Heart right ventricle (tissue), 16 donors: ENCODE data around the gene IP6K3. TPM values are rescaled to one million over a fixed set of nuclear protein-coding genes. Genes with fewer than 3 reads are reported as not detected.
A peak's percentile ranks its signal among the peaks of the same experiment; 100 is the strongest.

Source experiments
- ATAC-seq, 8 donors: fragments of 200-7000 bp; cut with Tn5 transposase; one replicate each; pipeline ENCODE4 v1.9.1; 2020; ENCODE audit warnings: mild to moderate bottlenecking in 8 of 8, moderate library complexity in 8 of 8, moderate number of reproducible peaks in 1 of 8
- DNase-seq, 2 donors: peaks; one replicate each; pipeline ENCODE4 v3.0.0-alpha.2; 2020
- H3K27ac ChIP-seq, 10 donors: fragments of 200-600 bp; sonication (generic) in 2 of 10; one replicate each; pipeline versions ENCODE4 v1.5.0 to v1.8.0; 2020 to 2022; ENCODE audit warnings: mild to moderate bottlenecking in 3 of 10
- H3K27me3 ChIP-seq, 7 donors: fragments of 200-600 bp; one replicate each; pipeline ENCODE4 v1.8.0; 2021 to 2022; ENCODE audit warnings: mild to moderate bottlenecking in 2 of 7
- H3K36me3 ChIP-seq, 9 donors: fragments of 200-600 bp; sonication (generic) in 1 of 9; one replicate each; pipeline versions ENCODE4 v1.5.0 to v1.8.0; 2020 to 2022; ENCODE audit warnings: mild to moderate bottlenecking in 2 of 9
- H3K4me1 ChIP-seq, 9 donors: fragments of 200-600 bp; sonication (generic) in 1 of 9; one replicate each; pipeline versions ENCODE4 v1.5.0 to v1.8.0; 2020 to 2022; ENCODE audit warnings: mild to moderate bottlenecking in 4 of 9
- H3K4me3 ChIP-seq, 10 donors: fragments of 200-600 bp; sonication (generic) in 2 of 10; one replicate each; pipeline versions ENCODE4 v1.5.0 to v1.8.0; 2020 to 2022; ENCODE audit warnings: mild to moderate bottlenecking in 7 of 10, moderate library complexity in 2 of 10
- H3K9me3 ChIP-seq, 11 donors: fragments of 200-600 bp in 10 of 11; sonication (generic) in 2 of 11; one replicate each; pipeline versions ENCODE4 v1.5.0 to v1.8.0; 2013 to 2022; ENCODE audit warnings: mild to moderate bottlenecking in 2 of 11, control low read depth in 1 of 11, moderate library complexity in 1 of 11
- CTCF ChIP-seq, 9 donors: fragments of 200-600 bp; sonication (generic) in 2 of 9; IDR thresholded peaks; one replicate each; pipeline versions ENCODE4 v1.5.0 to v1.8.0; 2021 to 2022; ENCODE audit warnings: antibody characterized with exemption in 9 of 9, mild to moderate bottlenecking in 5 of 9, moderate library complexity in 1 of 9
- WGBS, 2 donors: extraction: QIAGEN DNeasy Blood & Tissue Kit; methylation state at CpG; one replicate each; pipeline ENCODE4 v1.1.7; 2013; ENCODE audit warnings: inconsistent platforms in 1 of 2; 5-methylcytosine and 5-hydroxymethylcytosine counted together
- intact Hi-C, 10 donors: fragments of 100-400 bp; cut with DNase I; formaldehyde crosslinking; loops; one replicate each; pipeline versions ENCODE4 v1.11.1 to v1.14.2; 2022
- polyA plus RNA-seq, 2 donors: library from polyadenylated mRNA; stranded (reverse); fragments of 200-250 nt; gene quantifications; one replicate each; pipeline ENCODE4 v1.2.3, GENCODE V29; 2013
- total RNA-seq, 10 donors: library from RNA; stranded (reverse); fragmentation: NEBNext Ultra II Directional in 3 of 10; extraction: Animal tissue kit (Norgen Biotek cat#: 25700) in 3 of 10; gene quantifications; one replicate each; pipeline versions ENCODE4 v1.2.1 to v1.2.4, GENCODE V29; 2021 to 2023
- donor health status: Arrhythmogenic right ventricular cardiomyopathy.
- donor health status: ischemic (EF 13 %, LVEDD 7.1; RV severe dilation, severe dysfunction).
- donor health status: healthy with polysubstance abuse.
- donor health status: DM: no; HTN: yes; CAD: no.
- donor health status: DM: no; HTN: no; CAD: no.
- donor health status: ischemic (EF 25% LVEDD 6.9; RV normal size, moderate dysfunction).
- donor health status: ischemic (EF 25% LVEDD 5.7; RV mildly dilated, moderate dysfunction).
- donor health status: healthy.
- donor health status: DM: yes; HTN: yes; CAD: no.
- donor health status: Ischemic cardiomyopathy.
- donor health status: ischemic (EF 35%, LVEDD 5.7; RV mildly dilated, moderate dysfunction).
- donor health status: nonischemic (EF 11% LVEDD 7.7; RV severe dilation, severe dysfunction).
- donor health status: DM: yes; HTN: yes; CAD: no.
- donor health status: PGD.
- donor health status: ischemic (EF 29% LVEDD 5.4; RV normal size, mild dysfunction).
- donor health status: nonischemic (EF 23%, LVEDD 6.1; RV moderate dilation, normal function).

Gene IP6K3
- total and polyA plus RNA-seq, 12 donors, result 15.9 to 55.7 (median 27.5) TPM

- Histone ChIP-seq H3K36me3 (peaks cover 0 to 68% (median 0%) of the 10 kb centered on the region in 9 donors), H3K27me3 (no peaks in the 10 kb centered on the region), H3K4me1 (peaks cover 25 to 77% (median 54%) of the 10 kb centered on the region in 9 donors), H3K9me3 (no peaks in the 10 kb centered on the region), H3K4me3 (no peak overlapping the region), H3K27ac (peak overlapping the region in 4 of 10 donors; percentile 19 to 60 (median 22))
- no peak for DNase-seq
- 50 to 57% methylated on average over 5 of the region's 5 CpGs for WGBS, 2 donors
- ATAC-seq, result no peak
- no peak for TF ChIP-seq CTCF (IDR thresholded peaks at IDR 0.05)
- intact Hi-C loops, result loop anchor here in 9 of 10 donors (1.0 to 10.0 kb wide), 8 partner anchors 110 to 495 kb away; partner anchors contain the start of genes BAK1 (in 1 of the 9), HSD17B8 (in 1 of the 9), RING1 (in 1 of the 9) and RXRB (in 1 of the 9)
Observed at GRCh38 chr6:33699739-33700138, 47.0 kb downstream of the IP6K3 start.

GRCh38 chr6:33699131-33699530, 47.6 kb downstream of the IP6K3 start:
- H3K36me3 ChIP-seq, result peaks cover 0 to 65% (median 0%) of the 10 kb centered on the region in 9 donors
- 67 to 78% methylated on average over 8 of the region's 8 CpGs for WGBS, 2 donors

GRCh38 chr6:33698494-33698893, 48.2 kb downstream of the IP6K3 start:
- no peak overlapping the region for H3K27ac ChIP-seq
- H3K9me3 ChIP-seq, result no peaks in the 10 kb centered on the region
- peaks cover 0 to 67% (median 0%) of the 10 kb centered on the region in 9 donors for H3K36me3 ChIP-seq

More at GRCh38 chr6:33699131-33699530, 47.6 kb downstream of the IP6K3 start:
- H3K4me1 ChIP-seq, result peaks cover 31 to 83% (median 60%) of the 10 kb centered on the region in 9 donors
- ATAC-seq (no peak), DNase-seq (no peak)
- H3K27me3 ChIP-seq, result no peaks in the 10 kb centered on the region
- no peaks in the 10 kb centered on the region for H3K9me3 ChIP-seq
- no peak for TF ChIP-seq CTCF (IDR thresholded peaks at IDR 0.05)
- H3K4me3 ChIP-seq, result no peak overlapping the region
- peak overlapping the region in 5 of 10 donors; percentile 1 to 30 (median 20) for H3K27ac ChIP-seq
- intact Hi-C loops, result loop anchor here in 4 of 10 donors (2.0 to 10.0 kb wide), 4 partner anchors 110 to 494 kb away; partner anchors contain the start of genes HSD17B8 (in 1 of the 4), RING1 (in 1 of the 4), RXRB (in 1 of the 4) and SLC39A7 (in 1 of the 4)

GRCh38 chr6:33697845-33698244, 48.9 kb downstream of the IP6K3 start:
- DNase-seq (no peak), ATAC-seq (no peak)
- Histone ChIP-seq H3K4me3 (no peak overlapping the region), H3K9me3 (no peaks in the 10 kb centered on the region), H3K27me3 (no peaks in the 10 kb centered on the region), H3K4me1 (peaks cover 43 to 96% (median 73%) of the 10 kb centered on the region in 9 donors), H3K36me3 (peaks cover 0 to 74% (median 0%) of the 10 kb centered on the region in 9 donors), H3K27ac (peak overlapping the region in 7 of 10 donors; percentile 59 to 88 (median 79))
- TF ChIP-seq CTCF (IDR thresholded peaks at IDR 0.05), result no peak
- 93 to 98% methylated on average over 10 of the region's 10 CpGs for WGBS, 2 donors
- intact Hi-C loops, result loop anchor here in 4 of 10 donors (2.0 to 10.0 kb wide), 4 partner anchors 109 to 493 kb away; partner anchors contain the start of genes HSD17B8 (in 1 of the 4), RING1 (in 1 of the 4), RXRB (in 1 of the 4) and SLC39A7 (in 1 of the 4)

More at GRCh38 chr6:33698494-33698893, 48.2 kb downstream of the IP6K3 start:
- DNase-seq, result no peak
- no peak for ATAC-seq
- Histone ChIP-seq H3K27me3 (no peaks in the 10 kb centered on the region), H3K4me3 (no peak overlapping the region), H3K4me1 (peaks cover 37 to 90% (median 66%) of the 10 kb centered on the region in 9 donors)
- intact Hi-C loops, result loop anchor here in 4 of 10 donors (2.0 to 10.0 kb wide), 4 partner anchors 110 to 494 kb away; partner anchors contain the start of genes HSD17B8 (in 1 of the 4), RING1 (in 1 of the 4), RXRB (in 1 of the 4) and SLC39A7 (in 1 of the 4)
- TF ChIP-seq CTCF (IDR thresholded peaks at IDR 0.05), result no peak
- WGBS, 2 donors, result 85 to 87% methylated on average over 10 of the region's 10 CpGs
